Epithelial cell of esophagus (primary cell): ENCODE measurements around the gene PSMG4.

Experiments
- DNase-seq: peaks from one replicate; pipeline ENCODE4 v3.0.0; 2010; ENCODE audit warnings: low read depth
- H3K4me3 ChIP-seq: 2 replicates; pipeline ENCODE4 v1.5.1; 2011; ENCODE audit warnings: mild to moderate bottlenecking, low read length, control low read depth
- TF ChIP-seq, protein P1 (sequence below): IDR thresholded peaks from 2 replicates; pipeline ENCODE4 v1.5.1; 2011; ENCODE audit warnings: low read depth, mild to moderate bottlenecking, low read length, control low read depth, inconsistent platforms; ENCODE audit not compliant: insufficient read depth; ENCODE audit errors: missing control alignments

Gene PSMG4

DNA sequence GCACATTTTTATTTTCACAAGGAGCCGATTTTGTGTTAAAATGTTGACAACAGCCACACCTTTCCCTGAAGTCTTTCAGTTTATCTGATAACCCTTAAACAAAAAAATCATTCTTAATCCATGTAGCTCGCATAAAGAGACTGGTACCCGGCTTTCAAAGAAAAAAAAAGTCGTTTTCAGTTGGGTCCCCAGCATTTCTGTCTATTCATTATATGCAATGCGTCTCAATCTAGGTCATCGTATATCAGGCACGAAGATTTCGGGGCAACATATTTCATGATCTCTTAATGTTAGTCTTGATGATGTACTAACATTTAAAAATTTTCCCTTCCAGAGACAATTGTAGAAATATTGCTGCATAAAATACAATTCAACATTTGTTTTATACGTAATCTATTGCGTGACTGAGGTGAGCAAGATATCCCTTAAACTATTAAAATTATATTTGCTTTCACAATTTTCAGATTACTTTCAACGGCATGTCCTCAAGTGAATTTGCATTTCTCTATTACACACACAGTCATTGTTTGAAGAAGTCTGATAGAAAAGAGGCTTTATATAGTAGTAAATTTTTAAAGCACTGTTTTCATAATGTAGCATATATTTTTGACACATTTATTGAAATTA, 28.4 kb upstream of the PSMG4 start:
- TF ChIP-seq, protein P1, sequence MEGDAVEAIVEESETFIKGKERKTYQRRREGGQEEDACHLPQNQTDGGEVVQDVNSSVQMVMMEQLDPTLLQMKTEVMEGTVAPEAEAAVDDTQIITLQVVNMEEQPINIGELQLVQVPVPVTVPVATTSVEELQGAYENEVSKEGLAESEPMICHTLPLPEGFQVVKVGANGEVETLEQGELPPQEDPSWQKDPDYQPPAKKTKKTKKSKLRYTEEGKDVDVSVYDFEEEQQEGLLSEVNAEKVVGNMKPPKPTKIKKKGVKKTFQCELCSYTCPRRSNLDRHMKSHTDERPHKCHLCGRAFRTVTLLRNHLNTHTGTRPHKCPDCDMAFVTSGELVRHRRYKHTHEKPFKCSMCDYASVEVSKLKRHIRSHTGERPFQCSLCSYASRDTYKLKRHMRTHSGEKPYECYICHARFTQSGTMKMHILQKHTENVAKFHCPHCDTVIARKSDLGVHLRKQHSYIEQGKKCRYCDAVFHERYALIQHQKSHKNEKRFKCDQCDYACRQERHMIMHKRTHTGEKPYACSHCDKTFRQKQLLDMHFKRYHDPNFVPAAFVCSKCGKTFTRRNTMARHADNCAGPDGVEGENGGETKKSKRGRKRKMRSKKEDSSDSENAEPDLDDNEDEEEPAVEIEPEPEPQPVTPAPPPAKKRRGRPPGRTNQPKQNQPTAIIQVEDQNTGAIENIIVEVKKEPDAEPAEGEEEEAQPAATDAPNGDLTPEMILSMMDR = no peak
- DNase-seq = no peak
- H3K4me3 ChIP-seq = no peak overlapping the region

DNA sequence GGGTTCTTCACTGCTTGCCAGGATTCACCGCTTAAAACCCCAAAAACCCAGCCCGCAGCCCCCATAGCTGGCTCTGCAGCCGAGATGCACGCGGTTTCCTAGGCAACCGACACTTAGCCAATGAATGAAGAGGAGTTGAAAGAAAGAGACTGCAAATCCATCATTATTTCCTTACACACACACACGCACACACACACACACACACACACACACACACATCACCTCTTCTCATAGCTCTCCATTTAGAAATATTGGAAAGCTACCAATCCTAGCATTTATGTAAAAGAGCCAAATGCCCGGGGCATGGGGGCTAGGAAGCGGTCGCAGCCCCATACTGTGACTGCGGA, 27.9 kb upstream of the PSMG4 start:
- DNase-seq = no peak
- peak overlapping the region; percentile 46 for H3K4me3 ChIP-seq
- TF ChIP-seq, protein P1 = no peak

DNA sequence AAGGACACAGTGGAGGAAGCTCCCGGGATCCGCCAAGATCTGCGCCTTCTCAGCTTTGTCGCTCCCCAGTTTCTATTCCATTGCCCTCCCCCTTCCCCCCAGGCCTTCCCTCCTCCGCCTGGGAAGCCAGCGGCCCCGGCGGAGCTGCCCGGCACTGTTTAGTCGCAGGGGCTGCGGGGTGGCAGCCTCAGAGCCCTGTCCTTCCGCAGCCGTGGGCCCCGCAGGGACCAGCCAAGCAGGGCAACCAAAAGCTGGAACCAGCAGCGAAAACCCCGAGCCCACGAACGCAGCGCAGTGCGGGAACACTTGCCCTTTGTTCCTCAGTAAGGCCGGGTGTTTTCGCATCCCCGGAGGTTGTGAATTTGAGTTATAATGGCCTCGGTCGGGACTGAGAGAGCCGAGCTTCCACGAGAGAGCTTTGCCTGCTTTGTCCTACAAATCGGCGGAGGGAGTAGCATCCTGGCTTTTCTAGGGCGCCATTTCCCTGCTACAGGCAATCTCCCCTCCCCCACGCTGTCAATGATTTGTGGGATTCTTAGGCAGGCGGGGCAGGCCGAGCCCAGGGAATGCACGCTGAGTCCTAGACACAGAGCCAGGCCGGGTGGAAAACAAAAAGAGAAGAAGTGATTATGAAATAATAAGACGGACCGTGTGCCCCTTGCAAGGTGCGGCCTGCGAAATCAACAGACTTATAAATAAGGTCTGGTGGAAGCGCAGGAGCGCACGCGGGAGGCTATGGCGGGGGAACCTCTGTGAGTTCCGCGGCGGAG, 27.3 kb upstream of the PSMG4 start:
- TF ChIP-seq, protein P1 = no peak
- peak; percentile 52 for DNase-seq
- peak overlapping the region; percentile 46 for H3K4me3 ChIP-seq

DNA sequence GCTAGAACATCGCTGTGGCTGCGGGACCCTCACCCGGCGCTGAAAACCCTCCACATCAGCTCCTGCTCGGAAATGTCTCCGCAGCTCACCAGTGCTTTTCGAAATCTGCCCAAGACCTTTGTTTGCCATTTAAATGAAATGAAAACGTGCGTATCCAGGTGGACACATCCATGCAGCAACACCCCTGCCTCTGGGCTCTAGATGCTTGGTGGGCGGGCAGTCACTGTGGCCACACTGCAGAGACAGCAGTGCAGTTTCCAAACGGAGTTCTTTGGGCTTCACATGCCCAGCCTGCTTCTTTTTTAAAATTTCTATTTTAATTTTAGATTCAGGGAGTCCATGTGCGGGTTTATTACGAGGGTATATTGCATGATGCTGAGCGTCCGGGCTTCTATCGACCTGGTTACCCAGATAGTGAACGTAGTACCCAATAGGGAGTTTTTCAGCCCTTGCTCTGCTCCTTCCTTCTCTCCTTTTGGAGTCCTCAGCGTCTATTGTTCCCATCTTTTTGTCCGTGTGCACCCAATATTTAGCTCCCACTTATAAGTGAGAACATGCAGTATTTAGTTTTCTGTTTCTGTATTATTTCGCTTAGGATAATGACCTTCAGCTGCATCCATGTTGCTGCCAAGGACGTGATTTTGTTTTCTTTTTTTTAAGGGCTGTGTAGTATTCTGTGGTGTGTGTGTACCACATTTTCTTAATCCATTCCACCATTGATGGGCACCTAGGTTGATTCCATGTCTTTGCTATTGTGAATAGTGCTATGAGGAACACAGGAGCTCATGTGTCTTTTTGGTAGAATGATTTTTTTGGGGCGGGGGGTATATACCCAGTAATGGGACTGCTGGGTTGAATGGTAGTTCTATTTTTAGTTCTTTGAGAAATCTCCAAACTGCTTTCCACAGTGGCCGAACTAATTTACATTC, 26.5 kb upstream of the PSMG4 start:
- H3K4me3 ChIP-seq = peak overlapping the region; percentile 46
- no peak for DNase-seq
- TF ChIP-seq, protein P1 = no peak

DNA sequence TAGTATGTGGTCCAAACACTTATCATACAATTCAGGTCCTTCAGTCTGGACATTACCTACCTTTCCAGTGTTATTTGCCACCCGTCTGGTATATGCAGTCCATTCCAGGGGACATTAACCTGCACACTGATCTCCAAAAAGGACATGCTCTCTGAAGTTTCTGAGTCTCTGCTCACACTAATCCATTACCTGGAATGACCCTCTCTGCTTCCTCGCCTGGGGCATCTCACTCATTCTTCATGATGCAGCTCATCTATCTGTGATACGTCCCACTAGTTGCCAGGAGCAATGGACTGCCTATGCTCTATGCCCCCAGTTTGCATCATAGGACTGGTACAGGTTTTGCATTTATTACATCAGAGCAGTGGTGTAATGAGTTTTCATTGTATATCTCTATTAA, 25.4 kb upstream of the PSMG4 start:
- peak; percentile 35 for DNase-seq
- no peak overlapping the region for H3K4me3 ChIP-seq
- TF ChIP-seq, protein P1 = no peak

DNA sequence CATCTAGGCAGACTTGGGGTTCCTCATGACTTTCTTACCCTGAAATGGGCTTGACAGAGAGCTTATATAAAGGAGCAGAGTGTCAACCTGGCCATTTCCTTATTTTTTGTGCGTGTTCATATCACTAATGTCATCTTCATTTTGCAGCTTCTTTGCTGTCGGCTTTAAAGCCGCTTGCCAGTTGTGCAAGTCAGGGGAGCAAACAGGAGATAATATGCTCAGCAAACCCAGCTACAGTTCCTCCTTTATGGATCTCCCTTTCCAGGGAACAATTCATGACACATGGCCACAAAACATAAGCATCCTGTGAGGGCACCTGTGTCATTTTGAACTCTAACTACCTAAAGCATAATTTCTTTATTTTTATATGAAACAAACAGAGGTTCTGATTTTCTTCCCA, 24.8 kb upstream of the PSMG4 start:
- no peak overlapping the region for H3K4me3 ChIP-seq
- no peak for DNase-seq
- TF ChIP-seq, protein P1 = no peak
